Neural progenitor cell (in vitro differentiated cells): ENCODE measurements around the gene SRPK1.

ENCODE experiments used
- CTCF ChIP-seq: fragments of 200-600 bp; sonication (generic); IDR thresholded peaks from 2 replicates; pipeline ENCODE4 v1.5.1; 2017; ENCODE audit warnings: antibody characterized with exemption, mild to moderate bottlenecking
- EZH2 ChIP-seq: fragments of 200-600 bp; sonication (generic); IDR thresholded peaks from 2 replicates; pipeline ENCODE4 v1.6.1; 2017; ENCODE audit warnings: antibody characterized with exemption, mild to moderate bottlenecking, moderate library complexity
- EZH2phosphoT487 ChIP-seq: fragments of 200-600 bp; sonication (generic); IDR thresholded peaks from 2 replicates; pipeline ENCODE4 v1.6.1; 2017; ENCODE audit warnings: antibody characterized with exemption

- TF ChIP-seq CTCF (no peak), EZH2 (no peak), EZH2phosphoT487 (no peak)
These were observed 10.2 kb upstream of the SRPK1 start for GRCh38 chr6:35931120-35931561.
